ENCODE data around the gene DLX1.
"Not testable (repeated sequence)": the region's sequence is repeated elsewhere in the genome, so short reads cannot be mapped to it uniquely, and the experiment has no call there.

The DLX1 gene

DNA sequence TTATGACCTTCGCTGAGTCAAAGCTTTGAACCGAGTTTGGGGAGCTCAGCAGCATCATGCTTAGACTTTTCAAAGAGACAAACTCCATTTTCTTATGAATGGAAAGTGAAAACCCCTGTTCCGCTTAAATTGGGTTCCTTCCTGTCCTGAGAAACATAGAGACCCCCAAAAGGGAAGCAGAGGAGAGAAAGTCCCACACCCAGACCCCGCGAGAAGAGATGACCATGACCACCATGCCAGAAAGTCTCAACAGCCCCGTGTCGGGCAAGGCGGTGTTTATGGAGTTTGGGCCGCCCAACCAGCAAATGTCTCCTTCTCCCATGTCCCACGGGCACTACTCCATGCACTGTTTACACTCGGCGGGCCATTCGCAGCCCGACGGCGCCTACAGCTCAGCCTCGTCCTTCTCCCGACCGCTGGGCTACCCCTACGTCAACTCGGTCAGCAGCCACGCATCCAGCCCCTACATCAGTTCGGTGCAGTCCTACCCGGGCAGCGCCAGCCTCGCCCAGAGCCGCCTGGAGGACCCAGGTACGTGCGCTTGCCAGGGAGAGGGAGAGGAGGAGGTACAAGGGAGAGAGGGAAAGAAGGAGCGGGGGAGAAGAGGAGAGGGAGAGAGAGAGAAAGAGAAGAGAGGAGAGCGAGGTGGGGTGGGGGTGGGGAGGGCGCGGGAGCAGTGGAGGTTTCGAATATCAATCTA is at the start of gene DLX1:
Gene DLX1 (plus strand): TSS at position 48 of the 700 bp plus-strand sequence. CDS start 171 bp downstream, at position 219.
- DNase-seq (ENCODE audit: low spot score), result peak; percentile 73

DNA sequence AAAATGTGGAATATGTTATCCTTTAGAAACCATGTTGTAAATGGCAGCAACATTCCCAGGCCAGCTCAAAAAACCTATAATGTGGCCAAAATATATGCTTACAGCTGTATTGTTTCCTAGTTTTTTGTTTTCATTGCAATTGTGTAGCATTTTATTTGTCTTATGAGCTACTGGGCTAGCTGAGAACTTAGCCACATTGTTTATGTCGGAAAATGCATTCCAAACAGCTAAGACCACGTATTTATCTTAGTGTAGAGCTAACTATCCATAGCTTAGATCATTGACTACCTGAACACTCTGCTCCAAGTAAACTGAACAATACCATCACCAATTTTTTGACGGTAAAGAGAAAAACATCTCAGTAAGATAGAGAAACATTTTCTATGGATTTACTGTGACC is 47.2 kb upstream of the DLX1 start:
- DNase-seq (ENCODE audit: low spot score), result no peak

GRCh38 chr2:172038604-172039003 is 46.7 kb upstream of the DLX1 start:
- DNase-seq (ENCODE audit: low spot score), result no peak

- DNase-seq (ENCODE audit: low spot score), result no peak
These were observed 46.1 kb upstream of the DLX1 start for GRCh38 chr2:172039011-172039704.

GRCh38 chr2:172040311-172040710 is 45.0 kb upstream of the DLX1 start:
- no peak for DNase-seq (ENCODE audit: low spot score)

- DNase-seq (ENCODE audit: low spot score), result peak; percentile 42
These were observed 39.1 kb upstream of the DLX1 start for GRCh38 chr2:172046080-172046678.

DNA sequence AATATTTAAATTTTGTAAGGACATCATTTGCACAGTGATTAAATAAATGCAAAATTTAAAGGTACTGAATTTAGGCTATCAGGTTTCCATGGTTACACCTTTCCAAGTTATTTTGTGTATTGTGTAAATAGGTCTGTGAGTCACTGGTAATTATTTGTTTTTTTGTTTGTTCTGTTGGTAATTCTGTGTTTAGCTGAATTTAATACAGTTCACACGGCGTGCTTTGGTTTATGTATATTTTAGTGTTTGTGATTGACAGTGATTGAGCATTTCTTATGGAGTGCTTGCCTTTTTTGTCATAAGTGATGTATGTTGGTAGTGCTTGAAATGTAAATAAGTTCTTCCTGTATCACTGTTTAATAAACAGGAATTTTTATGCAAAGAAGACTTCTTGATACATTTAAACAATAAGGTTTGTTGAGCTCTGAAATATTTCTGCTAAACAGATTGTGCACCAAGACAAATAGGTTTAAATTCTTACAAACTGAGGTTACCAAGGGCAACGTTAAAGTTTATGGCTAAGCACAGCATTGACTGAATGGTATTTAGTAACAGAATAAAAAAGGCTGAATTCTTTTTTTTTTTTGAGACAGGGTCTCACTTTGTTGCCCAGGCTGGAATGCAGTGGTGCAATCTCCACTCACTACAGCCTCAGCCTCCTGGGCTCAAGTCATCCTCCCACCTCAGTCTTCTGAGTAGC is 38.3 kb upstream of the DLX1 start:
- no peak for DNase-seq (ENCODE audit: low spot score)

DNA sequence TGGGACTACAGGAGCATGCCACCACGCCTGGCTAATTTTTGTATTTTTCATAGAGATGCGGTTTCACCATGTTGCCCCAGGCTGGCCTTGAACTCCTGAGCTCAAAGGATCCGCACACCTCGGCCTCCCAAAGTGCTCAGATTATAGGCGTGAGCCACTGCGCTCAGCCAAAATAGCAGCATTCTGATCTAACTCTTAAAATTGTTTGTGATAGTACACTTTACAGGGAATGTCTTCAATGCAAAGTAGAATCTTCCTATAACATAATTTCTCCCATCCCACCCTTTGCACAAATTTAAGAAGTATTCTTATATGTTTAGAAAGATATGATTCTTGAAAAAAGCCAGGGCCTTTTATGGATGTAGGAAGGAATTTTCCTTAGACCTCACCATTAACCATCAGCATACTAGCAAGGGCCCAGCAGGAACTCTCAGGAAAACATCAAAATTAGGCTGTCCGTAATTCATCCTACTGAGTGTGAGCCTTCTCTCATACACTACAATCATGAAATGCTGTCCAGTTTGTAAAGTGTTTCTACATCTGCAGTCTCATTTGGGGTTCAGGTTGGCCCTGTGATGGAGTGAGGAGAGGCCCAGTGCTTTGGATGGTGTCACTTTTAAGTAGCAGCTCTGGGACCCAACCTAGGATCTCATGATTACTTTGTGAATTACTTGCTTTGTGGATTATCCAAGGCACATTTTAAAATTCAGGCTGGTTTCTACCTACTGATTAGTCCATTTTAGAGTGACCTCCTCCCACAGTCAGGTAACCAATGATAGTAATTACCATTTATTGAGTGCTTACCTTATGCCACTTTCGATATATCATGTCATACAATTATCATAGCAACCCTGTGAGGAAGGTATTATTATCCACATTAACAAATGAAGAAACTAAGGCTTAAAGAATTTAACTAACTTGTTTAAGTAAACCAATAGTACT is 37.5 kb upstream of the DLX1 start:
- DNase-seq (ENCODE audit: low spot score), result no peak

- DNase-seq (ENCODE audit: low spot score), result no peak
These were observed 36.5 kb upstream of the DLX1 start for GRCh38 chr2:172048508-172049503.

DNA sequence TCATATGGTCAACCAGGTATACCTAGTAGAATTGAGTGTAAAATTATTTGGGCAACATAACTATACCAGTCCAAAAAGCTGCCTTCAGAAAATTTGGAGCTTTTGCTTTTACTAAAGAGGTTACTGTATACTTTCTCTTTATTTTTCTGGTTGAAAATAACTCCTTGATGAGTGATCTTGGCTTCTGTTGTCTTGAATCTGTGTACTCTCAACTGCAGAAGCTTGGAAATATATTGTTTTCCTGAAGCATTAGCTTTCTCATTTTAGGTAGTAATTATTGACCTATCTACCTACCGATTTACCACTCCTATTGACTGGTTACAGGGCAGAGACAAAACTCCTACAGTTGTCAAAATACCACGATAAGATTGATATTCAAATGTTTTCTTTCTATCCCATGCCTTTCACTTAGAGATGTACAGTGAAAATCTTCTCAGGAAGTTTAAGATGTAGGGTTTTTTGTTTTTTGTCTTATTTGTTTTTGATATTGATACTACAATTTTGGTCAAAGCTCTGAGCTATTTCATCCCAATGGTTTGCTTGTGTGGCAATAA is 35.7 kb upstream of the DLX1 start:
- no peak for DNase-seq (ENCODE audit: low spot score)

DNA sequence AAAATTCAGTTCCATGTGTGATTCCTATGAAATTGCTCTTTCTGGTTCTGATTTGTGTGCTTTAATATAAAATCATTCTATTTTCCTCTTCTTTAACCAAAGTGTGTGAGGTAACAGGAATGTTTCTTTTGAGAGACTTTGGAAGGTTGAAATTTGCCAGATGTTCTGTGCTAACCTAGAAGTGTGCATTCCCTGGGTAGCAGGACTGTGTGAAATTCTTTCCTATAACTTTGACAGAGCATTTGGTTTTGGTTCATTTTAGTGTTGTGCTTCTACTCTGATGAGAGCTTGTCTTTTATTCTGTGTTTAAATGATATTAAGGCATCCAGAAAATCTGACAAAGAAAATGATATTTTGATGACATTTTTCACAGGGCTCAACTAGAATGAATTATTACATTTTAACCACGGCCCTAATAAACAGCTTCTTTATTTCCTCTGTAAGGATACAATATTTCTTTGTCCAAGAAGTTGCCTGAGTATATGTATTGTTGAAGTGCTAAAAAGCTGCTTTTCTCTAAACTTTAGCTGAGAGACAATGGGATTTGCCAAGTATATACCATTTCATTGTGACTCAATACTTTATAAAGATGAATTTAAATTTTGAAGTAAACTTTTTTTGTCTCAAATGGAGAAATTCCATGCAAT is 34.7 kb upstream of the DLX1 start:
- DNase-seq (ENCODE audit: low spot score), result no peak

DNA sequence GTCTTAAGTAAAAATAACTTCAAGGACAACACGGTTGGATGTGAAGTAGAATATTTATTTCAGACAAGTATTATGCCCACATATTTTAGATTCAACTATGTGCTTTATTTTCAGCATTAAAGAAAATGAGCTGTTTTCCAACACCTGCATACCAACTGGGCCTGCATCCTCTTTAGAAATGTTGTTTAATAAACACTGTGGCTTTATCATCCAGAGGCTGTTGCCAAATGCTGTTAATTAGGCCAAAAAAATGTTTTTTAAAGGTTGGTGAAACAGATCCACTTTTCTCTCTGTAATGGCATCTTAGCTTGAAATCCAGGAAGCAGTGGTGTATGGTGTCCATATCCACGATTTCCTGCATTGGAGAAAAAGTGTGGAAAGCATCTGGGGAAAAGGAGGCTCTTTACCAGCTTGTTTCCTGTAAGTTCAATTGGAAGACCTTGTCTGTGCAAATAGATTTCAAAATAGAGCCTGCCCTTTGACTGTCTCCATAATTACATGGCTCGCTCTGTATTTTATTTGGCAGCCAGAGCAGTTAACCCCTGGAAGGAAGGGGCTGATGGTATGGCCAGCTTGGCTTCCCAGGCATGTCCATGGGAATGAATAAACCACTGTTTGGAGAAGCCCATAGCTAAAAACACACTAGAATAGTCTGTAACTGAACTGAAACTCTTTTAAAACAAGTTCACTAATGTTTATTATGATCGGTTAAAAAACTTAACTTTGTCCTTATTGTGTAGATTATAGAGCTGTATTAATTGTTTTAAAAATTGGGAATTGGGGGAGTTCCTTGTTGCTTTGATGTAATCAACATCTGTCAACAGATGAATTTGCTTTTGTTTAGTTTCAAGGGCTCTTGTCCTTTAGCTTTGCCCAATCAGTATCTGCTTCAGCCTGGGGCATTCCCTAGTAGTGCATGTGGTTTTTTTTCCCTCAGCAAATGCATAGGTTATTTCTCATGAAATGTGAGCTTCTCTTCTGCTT is 33.0 kb upstream of the DLX1 start:
- DNase-seq (ENCODE audit: low spot score), result no peak

DNA sequence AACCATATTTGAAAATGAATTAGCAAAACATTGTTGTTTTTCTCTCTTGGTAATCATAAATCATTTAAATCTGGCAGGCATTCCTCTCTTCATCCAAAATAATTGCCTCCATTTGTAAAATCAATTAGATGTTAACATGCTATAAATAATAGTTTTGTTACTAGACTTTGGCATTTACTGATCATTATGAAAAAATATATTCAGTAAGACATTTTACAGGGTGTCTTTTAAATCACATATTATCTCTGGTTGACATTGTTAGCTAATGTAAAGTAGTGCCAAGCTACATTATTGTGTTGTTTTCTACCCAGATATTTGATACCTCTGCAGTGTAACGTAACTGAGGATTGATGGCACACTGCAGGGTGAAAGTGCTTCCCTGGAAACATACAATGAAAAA is 31.8 kb upstream of the DLX1 start:
- no peak for DNase-seq (ENCODE audit: low spot score)

DNA sequence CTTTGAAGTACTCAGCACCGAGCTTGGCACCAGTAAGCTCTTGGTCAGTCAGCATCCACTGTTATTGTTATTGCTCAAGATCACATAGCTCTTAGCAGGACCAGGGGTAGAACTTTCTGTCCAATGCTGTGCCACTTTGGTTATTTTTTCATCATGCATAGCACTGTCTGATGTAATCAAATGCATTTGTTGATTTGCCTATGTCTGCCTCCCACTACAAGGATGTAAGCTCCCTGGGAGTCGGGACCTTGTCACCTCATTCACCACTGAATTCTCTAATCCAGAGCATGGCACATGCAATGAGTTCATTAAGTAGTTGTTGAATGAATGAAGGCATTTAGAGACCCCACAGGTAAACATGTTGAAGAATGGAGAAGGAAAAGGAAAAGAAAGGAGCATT is 29.0 kb upstream of the DLX1 start:
- DNase-seq (ENCODE audit: low spot score), result no peak

DNA sequence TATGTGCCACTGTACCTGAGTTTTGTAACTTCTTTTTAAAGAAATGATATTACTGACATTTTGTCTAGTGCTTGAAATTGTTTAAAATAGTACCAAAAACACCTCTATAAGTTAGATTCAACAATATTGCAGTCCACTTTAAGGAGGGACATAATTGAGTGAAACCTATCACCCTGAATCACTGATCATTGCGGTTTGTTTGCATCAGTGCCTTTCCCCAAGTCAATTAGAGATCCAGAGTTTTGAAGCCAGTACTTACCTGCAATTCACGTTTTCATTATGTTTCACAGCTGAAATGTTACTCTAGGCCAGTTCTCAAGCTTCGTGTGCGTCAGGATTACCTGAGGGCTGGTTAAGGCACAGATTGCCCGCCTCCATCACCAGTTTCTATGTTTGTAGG is 26.6 kb upstream of the DLX1 start:
- no peak for DNase-seq (ENCODE audit: low spot score)

DNA sequence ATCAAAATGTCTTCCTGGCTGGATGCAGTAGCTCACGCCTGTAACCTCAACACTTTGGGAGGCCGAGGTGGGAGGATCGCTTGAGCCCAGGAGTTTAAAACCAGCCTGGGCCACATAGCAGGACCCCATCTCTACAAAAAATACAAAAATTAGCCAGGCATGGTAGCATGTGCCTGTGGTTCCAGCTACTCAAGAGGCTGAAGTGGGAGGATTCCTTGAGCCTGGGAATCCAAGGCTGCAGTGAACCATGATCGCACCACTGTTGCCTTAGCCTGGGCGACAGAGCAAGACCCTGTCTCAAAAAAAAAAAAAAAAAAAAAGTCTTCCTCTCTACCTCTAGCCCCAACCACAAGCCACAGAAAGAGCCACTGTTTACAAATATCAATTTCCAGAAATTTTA is 25.2 kb upstream of the DLX1 start:
- not testable (repeated sequence) for DNase-seq (ENCODE audit: low spot score)

DNA sequence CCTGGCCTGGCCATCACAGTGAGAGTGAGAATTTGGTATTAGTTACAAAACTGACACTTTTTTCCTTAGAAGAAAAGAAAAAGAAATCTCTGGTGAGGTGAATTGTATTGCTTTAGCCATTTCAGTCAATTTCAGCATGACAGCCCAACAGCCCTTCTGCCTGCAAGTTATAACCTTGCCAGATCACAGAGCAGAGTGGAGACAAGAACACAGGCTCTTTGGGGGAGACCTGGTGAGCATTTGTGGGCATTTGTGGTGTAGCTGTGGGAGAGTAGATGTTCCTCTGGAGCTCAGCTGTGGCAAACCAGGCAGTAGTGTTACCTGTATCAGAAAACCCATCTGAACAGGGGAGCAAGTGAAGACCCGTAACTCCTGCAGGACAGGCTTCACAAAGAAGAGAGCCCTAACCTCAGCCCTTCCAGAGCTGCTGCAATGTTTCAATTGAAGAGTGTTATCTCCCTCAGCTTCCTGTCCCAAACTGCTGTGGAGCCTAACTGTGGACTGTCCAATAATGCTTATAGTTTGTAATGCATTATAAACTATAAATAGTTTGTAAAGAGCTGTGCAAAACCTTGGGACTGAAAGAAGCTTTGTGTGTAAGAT is 22.8 kb upstream of the DLX1 start:
- no peak for DNase-seq (ENCODE audit: low spot score)

- no peak for DNase-seq (ENCODE audit: low spot score)
These were observed 21.9 kb upstream of the DLX1 start for GRCh38 chr2:172063446-172063845.
